Amygdala (tissue), 56 donors: ENCODE data around the gene RALGAPB.

Experiments used
- DNase-seq, 56 donors: peaks; one replicate each; lab custom pipeline; 2025; lab: John Stamatoyannopoulos, UW

The RALGAPB gene

DNA sequence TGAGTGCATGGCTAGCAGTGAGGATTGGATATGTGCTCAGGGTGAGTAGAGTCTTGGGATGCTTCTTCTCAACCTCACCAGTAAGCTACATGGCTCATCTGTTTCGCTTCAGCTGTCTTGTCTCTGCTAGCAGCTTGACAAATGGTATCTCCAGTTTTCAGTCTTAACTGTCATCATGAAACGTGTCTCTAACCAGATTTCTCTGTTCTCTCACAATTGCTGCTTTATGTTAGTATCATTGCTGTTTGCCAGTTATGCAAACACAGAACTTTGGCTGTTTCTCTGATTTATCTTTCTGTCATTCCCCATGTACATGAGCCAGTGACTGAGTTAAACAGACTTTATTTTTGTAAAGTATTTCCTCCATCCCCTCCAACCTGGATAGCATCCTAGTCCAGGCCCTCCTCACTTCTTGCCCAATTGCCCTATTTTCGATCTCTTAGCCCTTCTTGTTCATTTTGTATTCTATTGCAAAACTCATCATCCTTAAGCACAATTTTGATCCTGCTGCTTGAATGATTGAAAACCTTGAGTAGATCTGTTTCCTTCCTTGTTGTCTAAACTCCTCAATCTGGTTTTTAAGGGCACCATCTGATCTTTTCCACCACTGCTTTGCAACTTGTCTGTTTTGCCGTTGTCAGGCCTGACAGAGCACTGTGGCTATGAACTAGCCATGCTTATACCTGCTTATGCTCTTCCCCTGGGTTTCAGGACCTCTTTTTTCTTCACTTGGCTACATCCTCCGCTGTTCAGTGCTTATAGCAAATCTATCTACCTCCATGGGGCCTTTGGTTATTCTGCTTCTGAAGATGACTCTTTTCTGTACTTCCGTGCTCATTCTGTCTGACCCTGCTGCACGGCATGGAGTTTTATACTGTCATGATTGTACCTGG is 70.6 kb downstream of the RALGAPB start:
- peak in 2 of 56 donors; percentile 4 to 5 for DNase-seq

DNA sequence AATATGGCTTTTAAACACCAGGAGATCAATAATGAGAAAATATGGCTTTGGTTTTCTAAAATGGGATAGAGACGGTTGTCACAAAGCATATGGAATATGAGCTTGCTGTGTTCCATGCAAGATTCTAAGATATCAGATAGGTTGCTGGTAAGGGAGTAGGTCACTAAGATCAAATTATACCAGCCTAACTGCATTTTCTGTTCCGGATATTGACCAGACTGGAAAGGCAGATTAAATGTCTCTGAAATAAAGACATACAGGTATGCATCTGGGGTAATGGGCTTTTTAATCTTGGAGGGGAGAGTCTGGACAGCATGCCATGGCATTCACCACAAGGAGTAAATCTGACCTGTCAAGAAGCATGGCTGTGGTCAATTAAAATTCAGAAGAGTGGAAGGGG is 73.1 kb downstream of the RALGAPB start:
- no peak for DNase-seq

DNA sequence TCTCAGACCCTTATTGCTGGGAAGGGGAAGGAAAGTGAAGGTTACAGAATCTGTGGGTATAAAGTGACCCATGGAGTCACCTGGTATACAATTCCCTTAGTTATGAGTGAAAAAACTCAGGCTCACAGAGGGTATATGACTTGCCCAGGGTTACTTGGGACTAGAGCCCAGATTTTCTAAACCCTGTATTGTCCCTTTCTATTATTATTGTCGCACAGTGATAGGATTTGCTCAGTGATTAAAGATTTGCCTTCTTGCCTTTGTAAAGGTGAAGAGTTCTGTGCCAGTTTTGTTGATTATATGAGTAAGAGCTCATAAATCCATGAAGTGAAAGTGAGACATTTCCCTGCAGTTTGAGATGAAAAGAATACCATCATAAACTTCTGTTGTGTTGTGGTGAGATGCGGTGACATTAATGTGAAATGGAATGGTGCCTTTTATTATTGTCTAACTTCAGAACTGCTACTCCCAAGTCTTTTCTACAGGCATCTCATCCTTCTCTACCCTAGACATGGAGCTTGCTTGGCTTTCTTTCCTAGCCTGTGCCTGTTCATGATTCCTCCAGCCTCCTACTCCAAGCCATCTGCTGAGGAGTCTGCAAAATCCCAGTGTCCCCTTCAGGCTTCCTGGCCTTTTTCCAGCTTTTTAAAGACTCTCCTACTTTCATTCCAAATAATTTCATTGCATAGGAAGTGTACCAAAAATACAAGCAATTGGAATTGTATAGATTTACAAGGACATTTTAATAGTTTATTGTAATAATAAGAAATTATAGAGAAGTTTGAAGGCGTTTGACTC is 74.8 kb downstream of the RALGAPB start:
- peak in 6 of 56 donors; percentile 1 to 20 (median 4) for DNase-seq

DNA sequence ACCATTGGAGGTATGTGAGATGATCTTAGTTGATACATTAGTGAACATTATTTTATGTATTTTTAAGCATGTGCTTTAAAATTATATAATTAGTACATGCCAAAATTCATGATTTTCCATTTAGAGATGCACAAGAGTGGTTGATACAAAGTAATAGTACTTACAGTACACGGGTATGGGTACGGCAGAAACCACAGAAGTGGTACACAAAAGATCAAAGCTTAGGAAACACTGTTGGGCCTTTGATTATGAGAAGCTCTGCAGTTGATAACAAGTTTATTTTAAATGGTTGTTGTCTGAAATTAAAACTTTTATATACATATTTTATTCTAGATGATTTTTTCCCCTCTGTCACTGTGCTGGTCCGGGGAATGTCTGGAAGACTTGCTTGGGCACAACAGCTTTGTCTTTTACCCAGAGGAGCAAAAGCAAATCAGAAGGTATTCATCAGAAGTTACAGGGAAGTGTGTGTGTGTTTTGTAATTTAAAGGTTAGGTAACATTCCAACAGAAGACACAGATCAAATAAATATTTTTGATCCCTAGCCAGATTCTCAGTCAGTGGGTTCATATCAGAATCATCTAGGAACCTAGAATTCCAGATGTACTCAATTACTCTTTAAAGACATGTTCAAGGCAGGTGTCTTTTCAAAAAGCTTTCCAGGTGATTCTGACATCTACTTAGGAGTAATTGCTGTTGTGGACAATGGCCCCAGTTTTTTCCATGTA is 75.9 kb downstream of the RALGAPB start:
- no peak for DNase-seq

DNA sequence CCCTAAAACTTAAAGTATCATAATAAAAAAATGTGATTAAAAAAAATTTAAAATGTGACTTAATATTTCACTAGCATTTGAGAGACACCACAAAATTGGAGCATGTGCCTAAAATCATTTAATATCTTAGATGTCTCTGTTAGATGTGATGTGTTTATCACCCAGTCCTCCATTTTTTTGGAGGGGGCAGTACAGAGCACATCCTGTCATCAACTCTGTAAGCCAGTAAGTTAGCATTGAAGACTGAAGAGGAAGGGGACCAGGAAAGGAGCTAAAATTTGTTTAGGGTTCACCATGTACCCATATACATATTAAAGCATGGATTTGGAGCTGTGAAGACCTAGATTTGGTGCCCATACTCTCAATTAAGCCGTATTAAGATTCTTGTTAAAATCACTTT is 77.6 kb downstream of the RALGAPB start:
- DNase-seq = no peak

DNA sequence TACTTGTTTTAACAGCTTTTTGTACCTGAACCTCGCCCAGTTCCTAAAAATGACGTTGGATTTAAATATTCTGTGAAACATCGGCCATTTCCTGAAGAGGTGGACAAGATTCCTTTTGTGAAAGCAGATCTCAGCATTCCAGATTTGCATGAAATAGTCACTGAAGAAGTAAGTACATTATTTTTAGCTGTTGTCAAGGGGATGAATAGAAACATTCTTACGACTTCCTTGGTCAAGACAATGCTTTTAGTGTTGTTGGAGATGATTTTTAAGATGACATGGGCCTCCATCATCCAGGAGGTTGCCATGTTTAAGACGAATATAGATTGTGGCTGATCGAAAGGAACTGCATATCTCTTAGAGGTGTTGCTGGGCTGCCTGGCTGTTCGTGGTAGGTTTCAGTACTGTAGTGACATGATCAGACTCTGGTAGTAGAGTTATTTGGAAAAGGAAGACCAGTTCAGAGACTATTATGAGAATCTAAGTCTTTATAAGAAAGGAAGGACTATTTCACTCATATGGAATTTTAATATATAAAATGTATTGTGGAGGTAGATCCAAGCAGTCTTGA is 78.5 kb downstream of the RALGAPB start:
- DNase-seq = no peak

DNA sequence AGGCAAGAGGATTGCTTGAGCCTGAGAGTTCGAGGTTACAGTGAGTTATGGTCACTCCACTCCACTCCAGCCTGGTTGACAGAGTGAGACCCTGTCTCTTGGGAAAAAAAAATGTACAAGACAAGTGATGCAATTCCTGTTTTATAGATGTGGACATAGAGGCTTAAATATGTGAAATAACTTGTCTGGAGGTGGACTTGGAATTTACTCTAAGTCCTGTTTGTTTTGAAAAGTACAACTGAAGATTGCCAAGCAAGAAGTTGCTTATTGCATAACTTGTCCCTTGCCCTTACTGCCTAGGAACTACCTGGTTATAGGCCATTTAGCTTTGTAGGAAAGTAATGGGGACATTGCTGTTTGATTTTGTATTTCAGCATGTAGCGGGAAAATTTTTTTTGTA is 82.3 kb downstream of the RALGAPB start:
- DNase-seq = no peak

DNA sequence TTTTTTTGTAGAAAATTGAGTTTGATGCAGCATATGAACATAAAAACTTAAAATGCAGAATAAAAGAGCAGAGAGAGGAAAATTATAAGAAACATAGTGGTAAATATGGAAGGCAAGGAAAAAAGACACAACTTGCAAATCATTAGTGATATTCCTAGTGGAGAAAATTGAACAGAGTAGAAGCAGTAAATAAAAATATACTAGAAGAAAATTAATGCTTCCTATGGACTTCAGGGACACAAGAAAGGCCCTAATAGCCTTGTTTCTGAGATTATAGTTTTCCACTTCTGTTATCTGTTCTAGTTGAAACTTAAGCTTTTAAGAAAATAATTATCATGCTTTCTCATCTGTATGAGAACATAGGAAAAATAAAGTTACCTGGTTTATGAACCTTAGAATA is 82.8 kb downstream of the RALGAPB start:
- no peak for DNase-seq

DNA sequence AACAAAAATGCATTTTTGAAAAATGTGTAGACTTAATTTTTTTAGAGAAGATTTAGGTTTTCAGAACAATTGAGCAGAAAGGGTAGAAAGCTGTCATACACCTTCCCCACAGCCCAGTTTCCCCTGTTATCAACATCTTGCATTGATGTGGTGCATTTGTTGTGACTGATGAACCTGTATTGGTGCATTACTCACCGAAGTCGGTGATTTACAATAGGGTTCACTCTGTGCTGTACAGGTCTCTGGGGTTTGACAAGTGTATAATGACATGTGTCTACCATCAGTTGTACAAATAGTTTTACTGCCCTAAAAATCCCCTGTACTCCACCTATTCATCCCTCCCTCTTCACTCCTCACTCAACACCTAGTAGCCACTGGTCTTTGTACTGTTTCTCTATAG is 84.5 kb downstream of the RALGAPB start:
- no peak for DNase-seq

DNA sequence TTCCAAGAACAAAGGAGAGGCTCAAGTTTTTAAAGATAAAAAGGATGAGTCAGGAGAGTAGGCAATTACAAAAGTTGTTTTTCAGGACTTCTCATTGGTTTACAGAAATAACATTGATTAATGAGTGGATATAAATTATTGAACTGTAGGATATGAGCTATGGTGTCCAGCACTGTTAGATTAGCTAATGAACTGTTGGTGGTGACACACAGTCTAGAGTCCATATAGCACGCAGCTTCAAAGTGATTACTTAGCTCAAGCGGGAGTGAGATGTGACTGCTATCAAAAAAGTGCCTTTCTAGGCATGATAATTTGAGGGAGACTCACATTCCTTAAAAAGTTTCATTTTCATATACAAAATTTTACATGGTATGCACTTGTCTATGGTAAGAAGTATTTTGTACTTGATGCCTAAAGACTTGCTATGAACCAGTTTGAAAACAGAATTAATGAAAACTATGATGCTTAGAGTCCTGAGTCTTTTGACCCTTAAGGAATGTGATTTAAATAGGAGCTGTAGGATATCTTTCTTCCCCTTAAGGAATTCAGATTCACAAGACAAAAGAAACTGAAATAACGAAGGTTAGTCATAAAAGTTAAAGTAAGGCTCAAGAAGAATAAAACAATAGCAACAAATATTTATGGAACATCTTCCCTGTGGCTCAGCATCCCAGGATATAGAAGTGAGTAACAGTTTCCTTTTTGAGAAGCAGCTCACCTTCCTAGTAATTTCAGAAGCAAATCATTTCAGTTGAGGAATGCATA is 86.1 kb downstream of the RALGAPB start:
- DNase-seq = no peak

DNA sequence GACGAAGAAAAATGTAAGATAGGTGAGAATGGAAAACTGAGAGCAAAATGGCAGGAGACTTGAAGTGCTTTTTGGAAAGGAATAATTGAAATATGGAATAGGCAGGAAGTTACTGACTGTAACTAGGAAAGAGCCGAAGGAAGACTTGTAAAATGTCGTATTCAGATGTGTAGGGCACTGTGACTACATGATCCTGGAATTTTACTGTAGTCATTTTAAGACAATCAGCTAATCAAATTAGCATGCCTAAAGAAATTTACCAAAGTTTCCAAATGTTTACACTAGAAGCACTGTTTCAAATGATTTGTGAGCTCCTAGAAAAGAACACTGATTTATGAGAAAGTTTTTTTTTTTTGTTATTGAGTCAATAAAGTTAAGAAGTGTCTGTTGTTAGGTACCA is 87.1 kb downstream of the RALGAPB start:
- DNase-seq = no peak

DNA sequence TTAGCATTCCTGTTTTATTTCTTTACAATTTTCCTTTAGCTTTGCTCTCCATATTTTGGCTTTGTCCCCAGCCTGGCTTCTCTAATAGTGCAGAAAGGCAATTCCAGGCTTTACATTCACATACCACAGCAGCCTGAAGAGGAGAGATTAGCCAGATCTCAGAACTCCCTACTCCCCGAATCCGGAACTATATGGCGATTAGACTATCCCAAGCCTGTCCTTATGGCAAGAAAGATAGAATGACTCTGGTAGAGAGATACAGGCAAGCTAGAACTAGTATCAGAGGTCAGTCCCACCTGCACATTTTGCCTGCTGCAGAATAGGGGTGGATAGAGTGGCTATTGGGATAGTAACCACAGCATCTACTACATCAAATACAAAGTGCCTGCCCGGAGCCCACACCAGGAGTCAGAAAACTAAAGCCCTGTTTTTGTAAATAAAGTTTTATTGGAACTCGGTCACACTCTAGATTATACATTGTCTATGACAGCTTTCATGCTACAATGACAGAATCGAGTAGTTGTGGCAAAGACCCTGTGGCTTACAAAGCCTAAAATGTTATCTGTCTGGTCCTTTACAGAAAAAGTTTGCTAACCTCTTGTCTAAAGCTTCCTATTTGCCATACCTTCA is 91.3 kb downstream of the RALGAPB start:
- no peak for DNase-seq

DNA sequence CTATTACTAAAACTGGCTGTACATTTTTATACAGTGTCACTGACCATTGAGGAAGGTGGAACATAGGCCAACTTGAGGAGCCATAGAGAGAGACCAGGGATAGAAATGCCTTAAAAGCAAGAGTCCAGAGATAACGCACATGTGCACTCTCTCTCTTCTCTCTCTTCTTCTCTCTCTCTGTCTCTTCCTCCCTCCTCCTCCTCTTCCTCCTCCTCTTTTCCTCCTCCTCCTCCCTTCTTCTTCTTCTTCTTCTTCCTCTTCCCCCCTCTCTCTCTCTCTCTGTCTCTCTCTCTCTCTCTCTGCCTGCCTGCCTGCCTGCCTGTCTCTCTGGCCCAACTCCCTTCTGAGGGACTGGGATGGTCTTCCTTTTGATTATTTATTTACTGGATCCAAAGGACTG is 92.0 kb downstream of the RALGAPB start:
- DNase-seq = no peak

DNA sequence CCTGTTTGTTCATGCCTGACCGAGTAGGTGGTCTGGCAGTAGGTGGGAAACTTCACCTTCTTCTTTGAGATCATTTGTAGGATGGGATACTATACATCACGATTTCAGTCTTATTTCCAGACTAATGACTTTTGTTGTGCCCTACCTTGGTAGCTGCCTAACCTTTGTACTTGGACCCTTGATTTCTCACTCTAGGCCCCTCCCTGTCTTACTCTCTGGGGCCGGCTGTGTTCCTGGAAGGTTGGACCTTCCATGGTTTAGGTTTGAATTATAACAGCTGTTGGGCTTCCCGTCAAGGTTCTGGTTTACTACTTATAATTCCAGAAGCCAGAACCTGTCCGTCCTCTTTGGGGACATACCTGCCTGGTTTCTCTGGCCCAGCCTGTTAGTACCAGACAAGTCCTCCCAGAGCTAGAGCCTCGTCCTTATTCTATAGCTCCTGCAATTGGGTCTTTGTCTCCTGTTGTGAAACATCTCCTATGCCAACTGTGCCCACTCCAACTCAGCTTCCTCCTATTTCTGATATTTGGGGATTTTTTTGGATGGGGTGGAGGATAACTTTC is 93.5 kb downstream of the RALGAPB start:
- DNase-seq = no peak

DNA sequence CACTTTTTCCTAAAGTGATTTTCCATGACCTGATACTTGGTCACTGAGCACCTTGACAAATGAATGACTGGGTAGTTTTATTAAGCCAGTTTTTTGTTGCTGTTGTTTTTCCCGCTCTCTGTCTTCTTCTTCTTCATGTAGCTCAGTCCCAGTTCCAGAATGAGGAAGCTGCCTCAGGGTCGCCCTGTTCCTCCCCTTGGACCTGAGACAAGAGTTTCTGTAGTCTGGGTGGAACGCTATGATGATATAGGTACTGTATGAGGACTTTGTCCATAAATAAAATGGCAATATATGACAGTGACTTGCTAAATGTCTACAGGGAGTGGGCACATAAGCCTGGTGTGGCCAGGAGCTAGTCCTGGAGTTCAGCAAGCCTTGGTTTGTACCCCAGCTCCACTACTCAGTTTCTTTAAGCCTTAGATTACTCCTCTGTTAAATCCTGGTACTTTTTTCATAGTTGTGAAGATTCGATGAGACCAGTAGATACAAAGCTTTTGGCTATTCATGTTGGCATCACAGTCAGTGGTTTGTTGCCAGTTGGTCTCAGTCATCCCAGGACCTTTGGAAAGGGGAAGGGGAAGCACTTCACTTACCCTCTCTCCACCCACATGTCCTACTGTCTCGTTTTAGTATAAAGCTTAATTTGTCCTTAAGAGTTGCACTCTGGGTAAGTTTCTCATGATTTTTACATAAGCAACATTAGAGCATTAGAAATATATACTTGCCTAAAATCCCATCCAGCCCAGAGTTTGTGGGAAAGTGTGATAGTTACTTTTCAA is 97.3 kb downstream of the RALGAPB start:
- no peak for DNase-seq

DNA sequence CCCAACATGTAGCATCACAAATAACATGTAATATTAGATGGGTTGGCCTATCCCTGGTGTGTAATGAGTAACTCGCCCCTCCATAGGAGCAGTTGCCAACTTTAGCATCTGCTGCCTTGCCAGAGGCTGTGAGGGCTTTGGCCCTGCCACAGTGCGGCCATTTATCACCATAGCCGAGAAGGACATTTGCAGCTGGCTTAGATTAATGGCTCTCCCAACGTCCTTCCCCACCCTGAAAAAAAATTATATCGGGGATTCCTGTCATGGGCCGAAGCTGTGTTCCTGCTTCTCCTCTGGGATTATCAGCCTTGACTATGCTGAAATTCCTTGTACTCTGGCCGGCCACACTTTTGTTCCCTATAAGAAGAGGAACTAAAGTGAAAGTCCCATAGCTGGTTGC is 100.8 kb downstream of the RALGAPB start:
- DNase-seq = peak in 14 of 56 donors; percentile 5 to 50 (median 22)

DNA sequence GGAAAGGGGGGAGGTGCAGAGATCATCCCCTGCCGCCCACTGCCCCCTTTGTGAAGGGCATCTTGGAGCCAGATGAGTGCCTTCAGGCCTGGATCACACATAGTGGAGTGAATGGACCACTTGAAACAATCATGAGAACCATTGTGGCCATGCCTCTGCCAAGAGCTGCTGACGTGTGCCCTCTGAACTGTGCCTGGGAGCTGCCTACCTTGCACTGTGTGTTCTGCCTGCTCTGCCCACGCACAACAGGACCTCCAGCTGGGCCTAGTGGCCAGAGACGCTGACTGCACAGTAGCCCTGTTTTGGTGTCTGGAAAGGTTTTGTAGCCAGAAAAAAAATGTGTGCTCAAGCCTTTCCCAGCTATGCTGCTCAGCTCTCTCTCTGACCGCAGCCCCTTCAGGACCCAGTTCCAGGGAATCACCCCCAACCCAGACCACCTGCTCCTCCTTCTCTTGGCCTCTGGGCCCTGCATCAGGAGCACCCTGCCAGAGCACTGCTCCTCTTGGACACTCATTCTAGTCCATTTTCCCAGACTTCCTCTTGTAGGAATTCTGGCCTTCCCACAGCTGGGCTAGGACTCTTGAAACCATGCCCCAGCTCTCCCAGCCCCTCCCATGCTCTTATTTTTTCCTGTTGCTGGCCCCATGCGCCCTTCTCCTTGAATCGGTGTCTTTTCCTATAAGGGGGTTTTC is 106.7 kb downstream of the RALGAPB start:
- no peak for DNase-seq

DNA sequence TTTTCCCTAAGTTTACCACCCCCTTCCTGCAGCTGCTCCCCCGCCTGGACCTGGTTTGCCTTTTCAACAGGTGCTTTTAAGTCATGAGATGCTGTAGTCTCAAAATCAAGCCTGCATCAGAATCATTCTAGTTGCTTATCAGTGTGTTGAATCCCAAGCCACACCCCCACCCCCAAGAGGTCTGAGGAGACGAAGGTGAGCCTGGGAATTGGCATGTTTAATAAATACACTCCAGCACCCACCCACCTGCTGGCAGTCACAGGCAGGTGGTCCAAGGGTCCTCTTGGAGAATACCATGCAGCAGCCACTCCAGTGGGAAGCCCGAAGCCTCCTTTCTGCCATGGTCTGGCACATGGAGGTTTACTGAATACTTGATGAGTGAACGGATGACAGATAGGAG is 107.3 kb downstream of the RALGAPB start:
- no peak for DNase-seq
